Left ventricle myocardium superior (tissue), 1 donor: Measurements from ENCODE around the gene KCNN2. TPM values are rescaled to one million over a fixed set of nuclear protein-coding genes. Genes with fewer than 3 reads are reported as not detected.

Experiments
- ATAC-seq: fragments of 200-7000 bp; cut with Tn5 transposase; one replicate; pipeline ENCODE4 v1.9.1; 2020; ENCODE audit warnings: mild to moderate bottlenecking, moderate library complexity
- DNase-seq: peaks from one replicate; pipeline ENCODE4 v3.0.0-alpha.2; 2020
- intact Hi-C: fragments of 100-400 bp; cut with micrococcal nuclease; formaldehyde crosslinking; loops from one replicate; pipeline ENCODE4 v1.11.0; 2022
- total RNA-seq: library from RNA; stranded (reverse); fragmentation: NEBNext Ultra II Directional; extraction: Animal tissue kit (Norgen Biotek cat#: 25700); gene quantifications from one replicate; pipeline ENCODE4 v1.2.1, GENCODE V29; 2021
- donor health status: DM: no; HTN: yes; CAD: no; lungs with severe emphysema.

The KCNN2 gene
- total RNA-seq, 1 donor from 2014 or later = 10.5 TPM

- no peak for ATAC-seq
- no peak for DNase-seq
- intact Hi-C loops = no loop called here
Observed at GRCh38 chr5:114467171-114467570, 105.3 kb downstream of the KCNN2 start.

GRCh38 chr5:114467729-114468128 lies 105.9 kb downstream of the KCNN2 start:
- ATAC-seq (no peak), DNase-seq (no peak)
- intact Hi-C loops = no loop called here

GRCh38 chr5:114469372-114469771 lies 107.5 kb downstream of the KCNN2 start:
- DNase-seq (no peak), ATAC-seq (no peak)
- intact Hi-C loops = no loop called here

- DNase-seq (no peak), ATAC-seq (no peak)
- intact Hi-C loops = no loop called here
Observed at GRCh38 chr5:114471529-114471928, 109.7 kb downstream of the KCNN2 start.

- intact Hi-C loops = no loop called here
- DNase-seq (no peak), ATAC-seq (no peak)
Observed at GRCh38 chr5:114473541-114473940, 111.7 kb downstream of the KCNN2 start.

- DNase-seq = no peak
- intact Hi-C loops = no loop called here
- no peak for ATAC-seq
Observed at GRCh38 chr5:114477816-114478334, 116.0 kb downstream of the KCNN2 start.

GRCh38 chr5:114500756-114501155 lies 138.9 kb downstream of the KCNN2 start:
- no peak for DNase-seq
- no peak for ATAC-seq
- intact Hi-C loops = no loop called here

GRCh38 chr5:114504560-114504959 lies 142.7 kb downstream of the KCNN2 start:
- ATAC-seq (no peak), DNase-seq (no peak)
- intact Hi-C loops = no loop called here

GRCh38 chr5:114524221-114524620 lies 162.4 kb downstream of the KCNN2 start:
- DNase-seq (no peak), ATAC-seq (no peak)
- intact Hi-C loops = no loop called here

- intact Hi-C loops = no loop called here
- DNase-seq (no peak), ATAC-seq (no peak)
Observed at GRCh38 chr5:114544561-114544960, 182.7 kb downstream of the KCNN2 start.
